DND-41 (cell line): ENCODE results near the gene EBPL.
A peak's percentile ranks its signal among the peaks of the same experiment; 100 is the strongest.

Experiments
- ATAC-seq: fragments of 200-7000 bp; cut with Tn5 transposase; 3 replicates; pipeline ENCODE4 v1.9.1; 2021; ENCODE audit warnings: low read depth; ENCODE audit not compliant: insufficient read depth
- DNase-seq: peaks from one replicate; pipeline ENCODE4 v3.0.0-alpha.2; 2020
- H2AFZ ChIP-seq: 2 replicates; pipeline ENCODE4 v1.6.0; 2012; ENCODE audit warnings: low read depth, low read length
- H3K27ac ChIP-seq: 2 replicates; pipeline ENCODE4 v1.5.1; 2012; ENCODE audit warnings: low read length, inconsistent platforms
- H3K27me3 ChIP-seq: fragments of 200-600 bp; sonication (generic); 2 replicates; pipeline ENCODE4 v1.6.0; 2012; ENCODE audit warnings: low read length, mild to moderate bottlenecking, inconsistent platforms; ENCODE audit not compliant: insufficient read depth, poor library complexity
- H3K36me3 ChIP-seq: 2 replicates; pipeline ENCODE4 v1.5.1; 2012; ENCODE audit warnings: low read length, inconsistent platforms; ENCODE audit not compliant: insufficient read depth
- H3K4me1 ChIP-seq: 2 replicates; pipeline ENCODE4 v1.5.1; 2012; ENCODE audit warnings: mild to moderate bottlenecking, low read length; ENCODE audit not compliant: insufficient read depth
- H3K4me2 ChIP-seq: 2 replicates; pipeline ENCODE4 v1.6.0; 2012; ENCODE audit warnings: mild to moderate bottlenecking, moderate library complexity, low read length, inconsistent platforms; ENCODE audit not compliant: insufficient read depth
- H3K4me3 ChIP-seq, 2 experiments: fragments of 200-600 bp in 1 of 2; shearing (Covaris generic) in 1 of 2; 2 replicates each; pipeline ENCODE4 v1.5.1; 2012 to 2016; ENCODE audit warnings: inconsistent platforms in 2 of 2, low read length in 2 of 2, mild to moderate bottlenecking in 2 of 2, low read depth in 1 of 2, moderate library complexity in 1 of 2
- H3K79me2 ChIP-seq: 2 replicates; pipeline ENCODE4 v1.6.0; 2012; ENCODE audit warnings: low read length, inconsistent platforms; ENCODE audit not compliant: insufficient read depth
- H3K9ac ChIP-seq: 2 replicates; pipeline ENCODE4 v1.6.0; 2012; ENCODE audit warnings: low read depth, mild to moderate bottlenecking, inconsistent platforms, low read length, moderate library complexity
- H3K9me3 ChIP-seq: 2 replicates; pipeline ENCODE4 v1.5.1; 2012; ENCODE audit warnings: low read length, moderate library complexity, mild to moderate bottlenecking, inconsistent platforms; ENCODE audit not compliant: insufficient read depth, severe bottlenecking
- H4K20me1 ChIP-seq: 2 replicates; pipeline ENCODE4 v1.6.0; 2012; ENCODE audit warnings: low read length; ENCODE audit not compliant: insufficient read depth
- CTCF ChIP-seq: IDR thresholded peaks from 2 replicates; pipeline ENCODE4 v1.5.1; 2012; ENCODE audit warnings: borderline replicate concordance, low read length, moderate library complexity, mild to moderate bottlenecking; ENCODE audit not compliant: poor library complexity, severe bottlenecking; ENCODE audit errors: extremely low read depth
- EZH2 ChIP-seq: IDR thresholded peaks from 3 replicates; pipeline ENCODE4 v1.6.1; 2012; ENCODE audit warnings: borderline replicate concordance, low read depth, mild to moderate bottlenecking, moderate library complexity, low read length, inconsistent platforms; ENCODE audit not compliant: severe bottlenecking

EBPL gene

DNA sequence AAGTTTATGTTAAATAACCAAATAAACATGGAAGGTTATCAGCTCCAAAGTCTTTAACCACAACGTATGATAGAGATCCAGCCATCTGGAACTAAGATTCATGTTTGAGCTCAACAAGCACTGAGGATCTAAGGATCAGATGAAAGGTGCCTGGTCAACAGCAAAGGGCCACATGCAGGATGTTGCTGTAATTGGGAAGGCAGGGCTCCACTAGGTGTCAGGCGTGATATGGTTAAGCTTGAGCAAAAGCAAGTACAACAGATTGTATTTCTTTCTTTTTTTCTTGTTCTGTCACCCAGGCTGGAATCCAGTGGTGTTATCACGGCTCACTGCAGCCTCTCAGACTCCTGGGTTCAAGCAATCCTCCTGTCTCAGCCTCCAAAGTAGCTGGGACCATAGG lies 12.0 kb downstream of the EBPL start:
- Histone ChIP-seq H3K4me2 (no peak overlapping the region), H2AFZ (no peak overlapping the region), H3K79me2 (peaks cover 83% of the 10 kb centered on the region), H3K27ac (no peak overlapping the region), H3K36me3 (peaks cover 24% of the 10 kb centered on the region; the same call in 1 of the 2 replicates), H3K27me3 (no peaks in the 10 kb centered on the region), H3K9me3 (no peaks in the 10 kb centered on the region), H3K9ac (no peak overlapping the region), H4K20me1 (peaks cover 20% of the 10 kb centered on the region; the same call in 1 of the 2 replicates), H3K4me1 (no peaks in the 10 kb centered on the region), H3K4me3 (no peak overlapping the region)
- DNase-seq (peak; percentile 22), ATAC-seq (peak; percentile 65)
- TF ChIP-seq EZH2 (no peak), CTCF (peak; percentile 51)

- Histone ChIP-seq H3K27me3 (no peaks in the 10 kb centered on the region), H3K9me3 (no peaks in the 10 kb centered on the region), H3K4me2 (no peak overlapping the region), H4K20me1 (peaks cover 20% of the 10 kb centered on the region; the same call in 1 of the 2 replicates), H3K4me1 (no peaks in the 10 kb centered on the region), H3K36me3 (peaks cover 24% of the 10 kb centered on the region; the same call in 1 of the 2 replicates), H2AFZ (no peak overlapping the region), H3K9ac (no peak overlapping the region), H3K4me3 (no peak overlapping the region), H3K79me2 (peaks cover 74% of the 10 kb centered on the region), H3K27ac (no peak overlapping the region)
- ATAC-seq, result no peak
- TF ChIP-seq CTCF (no peak), EZH2 (no peak)
- DNase-seq, result no peak
Measured at GRCh38 chr13:49678191-49678914, 12.9 kb downstream of the EBPL start.

GRCh38 chr13:49676581-49677298 lies 14.5 kb downstream of the EBPL start:
- Histone ChIP-seq H4K20me1 (peaks cover 16% of the 10 kb centered on the region; the same call in 1 of the 2 replicates), H3K4me3 (no peak overlapping the region), H2AFZ (no peak overlapping the region), H3K9me3 (no peaks in the 10 kb centered on the region), H3K27ac (no peak overlapping the region), H3K36me3 (peaks cover 24% of the 10 kb centered on the region; the same call in 1 of the 2 replicates), H3K79me2 (peaks cover 62% of the 10 kb centered on the region), H3K27me3 (no peaks in the 10 kb centered on the region), H3K9ac (no peak overlapping the region), H3K4me2 (no peak overlapping the region), H3K4me1 (no peaks in the 10 kb centered on the region)
- no peak for ATAC-seq
- TF ChIP-seq EZH2, result no peak
- no peak for TF ChIP-seq CTCF
- DNase-seq, result no peak
